ENCODE measurements around the gene CMTM8.

- TF ChIP-seq, protein P1, sequence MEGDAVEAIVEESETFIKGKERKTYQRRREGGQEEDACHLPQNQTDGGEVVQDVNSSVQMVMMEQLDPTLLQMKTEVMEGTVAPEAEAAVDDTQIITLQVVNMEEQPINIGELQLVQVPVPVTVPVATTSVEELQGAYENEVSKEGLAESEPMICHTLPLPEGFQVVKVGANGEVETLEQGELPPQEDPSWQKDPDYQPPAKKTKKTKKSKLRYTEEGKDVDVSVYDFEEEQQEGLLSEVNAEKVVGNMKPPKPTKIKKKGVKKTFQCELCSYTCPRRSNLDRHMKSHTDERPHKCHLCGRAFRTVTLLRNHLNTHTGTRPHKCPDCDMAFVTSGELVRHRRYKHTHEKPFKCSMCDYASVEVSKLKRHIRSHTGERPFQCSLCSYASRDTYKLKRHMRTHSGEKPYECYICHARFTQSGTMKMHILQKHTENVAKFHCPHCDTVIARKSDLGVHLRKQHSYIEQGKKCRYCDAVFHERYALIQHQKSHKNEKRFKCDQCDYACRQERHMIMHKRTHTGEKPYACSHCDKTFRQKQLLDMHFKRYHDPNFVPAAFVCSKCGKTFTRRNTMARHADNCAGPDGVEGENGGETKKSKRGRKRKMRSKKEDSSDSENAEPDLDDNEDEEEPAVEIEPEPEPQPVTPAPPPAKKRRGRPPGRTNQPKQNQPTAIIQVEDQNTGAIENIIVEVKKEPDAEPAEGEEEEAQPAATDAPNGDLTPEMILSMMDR (IDR thresholded peaks at IDR 0.05 in 4 of 5, conservative IDR thresholded peaks at IDR 0.05 in 1 of 5) = no peak
- no peak for TF ChIP-seq POLR2A (IDR thresholded peaks at IDR 0.05)
These were observed 74.7 kb downstream of the CMTM8 start for GRCh38 chr3:32313169-32313568.
